Neural cell (in vitro differentiated cells): ENCODE measurements around the gene GNPTAB.

Experiments used
- EP300 ChIP-seq: fragments of 450-650 bp; conservative IDR thresholded peaks from 2 replicates; pipeline ENCODE4 v1.6.1; 2014; ENCODE audit warnings: antibody characterized with exemption, mild to moderate bottlenecking, moderate library complexity; ENCODE audit not compliant: poor library complexity, severe bottlenecking
- EZH2 ChIP-seq: fragments of 200-600, 300-800 bp; shearing (Covaris generic), sonication (generic); IDR thresholded peaks from 2 replicates; pipeline ENCODE4 v1.6.1; 2014; ENCODE audit warnings: antibody characterized with exemption, low read length, borderline replicate concordance, mild to moderate bottlenecking; ENCODE audit not compliant: insufficient read depth, poor library complexity, severe bottlenecking
- REST ChIP-seq: IDR thresholded peaks from 2 replicates; pipeline ENCODE4 v1.6.1; 2012; ENCODE audit warnings: borderline replicate concordance
- TF ChIP-seq, protein P1 (sequence below): fragments of 450-650 bp; IDR thresholded peaks from 2 replicates; pipeline ENCODE4 v1.5.1; 2014; ENCODE audit warnings: antibody characterized with exemption, mild to moderate bottlenecking, moderate library complexity; ENCODE audit not compliant: poor library complexity, severe bottlenecking

DNA sequence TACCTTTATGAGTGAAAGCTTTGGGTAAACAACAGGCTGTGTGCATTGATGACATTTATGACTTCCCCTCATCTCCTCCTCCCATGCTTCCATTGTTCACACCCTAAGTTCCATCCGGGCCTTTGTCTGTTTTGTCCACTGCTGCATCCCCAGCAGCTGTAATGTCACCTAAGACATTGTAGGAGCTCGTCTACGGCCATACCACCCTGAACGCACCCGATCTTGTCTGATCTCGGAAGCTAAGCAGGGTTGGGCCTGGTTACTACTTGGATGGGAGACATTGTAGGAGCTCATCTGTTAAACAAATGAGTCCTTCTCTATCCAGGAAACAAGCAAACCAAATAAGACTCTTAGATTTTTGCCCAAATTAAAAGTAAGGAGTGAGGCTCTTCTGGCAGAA, 51.1 kb downstream of the GNPTAB start:
- TF ChIP-seq, protein P1, sequence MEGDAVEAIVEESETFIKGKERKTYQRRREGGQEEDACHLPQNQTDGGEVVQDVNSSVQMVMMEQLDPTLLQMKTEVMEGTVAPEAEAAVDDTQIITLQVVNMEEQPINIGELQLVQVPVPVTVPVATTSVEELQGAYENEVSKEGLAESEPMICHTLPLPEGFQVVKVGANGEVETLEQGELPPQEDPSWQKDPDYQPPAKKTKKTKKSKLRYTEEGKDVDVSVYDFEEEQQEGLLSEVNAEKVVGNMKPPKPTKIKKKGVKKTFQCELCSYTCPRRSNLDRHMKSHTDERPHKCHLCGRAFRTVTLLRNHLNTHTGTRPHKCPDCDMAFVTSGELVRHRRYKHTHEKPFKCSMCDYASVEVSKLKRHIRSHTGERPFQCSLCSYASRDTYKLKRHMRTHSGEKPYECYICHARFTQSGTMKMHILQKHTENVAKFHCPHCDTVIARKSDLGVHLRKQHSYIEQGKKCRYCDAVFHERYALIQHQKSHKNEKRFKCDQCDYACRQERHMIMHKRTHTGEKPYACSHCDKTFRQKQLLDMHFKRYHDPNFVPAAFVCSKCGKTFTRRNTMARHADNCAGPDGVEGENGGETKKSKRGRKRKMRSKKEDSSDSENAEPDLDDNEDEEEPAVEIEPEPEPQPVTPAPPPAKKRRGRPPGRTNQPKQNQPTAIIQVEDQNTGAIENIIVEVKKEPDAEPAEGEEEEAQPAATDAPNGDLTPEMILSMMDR = no peak
- TF ChIP-seq REST = no peak
- no peak for TF ChIP-seq EZH2
- no peak for TF ChIP-seq EP300
